Aorta (tissue), 5 donors: ENCODE results near the gene RUNX2. TPM values are rescaled to one million over a fixed set of nuclear protein-coding genes. Genes with fewer than 3 reads are reported as not detected.

Source experiments
- ATAC-seq: fragments of 200-7000 bp; cut with Tn5 transposase; one replicate; pipeline ENCODE4 v1.9.1; 2022; ENCODE audit warnings: moderate library complexity; ENCODE audit not compliant: low FRiP score
- DNase-seq, 2 donors: peaks; one replicate each; pipeline ENCODE4 v3.0.0-alpha.2; 2020
- H3K27ac ChIP-seq, 2 donors: one replicate each; pipeline ENCODE4 v1.5.1; 2013; ENCODE audit warnings: low read length in 2 of 2, mild to moderate bottlenecking in 2 of 2, moderate library complexity in 2 of 2, control low read depth in 1 of 2, inconsistent platforms in 1 of 2, low read depth in 1 of 2
- H3K27me3 ChIP-seq, 2 donors: one replicate each; pipeline ENCODE4 v1.6.1; 2013; ENCODE audit warnings: control low read depth in 1 of 2, low read length in 1 of 2, mild to moderate bottlenecking in 1 of 2, moderate library complexity in 1 of 2; ENCODE audit not compliant: insufficient read depth in 2 of 2, control insufficient read depth in 1 of 2
- H3K36me3 ChIP-seq, 2 donors: one replicate each; pipeline ENCODE4 v1.6.1; 2013; ENCODE audit warnings: control low read depth in 1 of 2, low read length in 1 of 2, mild to moderate bottlenecking in 1 of 2; ENCODE audit not compliant: insufficient read depth in 2 of 2, control insufficient read depth in 1 of 2
- H3K4me1 ChIP-seq, 2 donors: one replicate each; pipeline ENCODE4 v1.6.1; 2013; ENCODE audit warnings: low read length in 2 of 2, control low read depth in 1 of 2, mild to moderate bottlenecking in 1 of 2, moderate library complexity in 1 of 2; ENCODE audit not compliant: insufficient read depth in 2 of 2, control insufficient read depth in 1 of 2
- H3K4me3 ChIP-seq, 2 donors: one replicate each; pipeline ENCODE4 v1.5.1; 2013; ENCODE audit warnings: low read length in 2 of 2, control low read depth in 1 of 2, mild to moderate bottlenecking in 1 of 2
- H3K9me3 ChIP-seq: one replicate; pipeline ENCODE4 v1.6.1; 2013; ENCODE audit warnings: mild to moderate bottlenecking, low read length; ENCODE audit not compliant: control insufficient read depth
- WGBS, 2 donors: extraction: QIAGEN DNeasy Blood & Tissue Kit; methylation state at CpG; one replicate each; pipeline ENCODE4 v1.1.7; 2013; 5-methylcytosine and 5-hydroxymethylcytosine counted together
- intact Hi-C, 2 donors: fragments of 100-400 bp; cut with DNase I; formaldehyde crosslinking; loops; one replicate each; pipeline versions ENCODE4 v1.14.2 to v1.15.0; 2022
- polyA plus RNA-seq, 2 donors: library from polyadenylated mRNA; stranded (reverse); fragments of 200-250 nt; gene quantifications; one replicate each; pipeline ENCODE4 v1.2.3, GENCODE V29; 2013
- total RNA-seq, 2 donors: library from RNA; stranded (reverse); fragmentation: NEBNext Ultra II Directional; extraction: Animal tissue kit (Norgen Biotek cat#: 25700); gene quantifications; one replicate each; pipeline ENCODE4 v1.2.1, GENCODE V29; 2021
- donor health status: healthy with polysubstance abuse.
- donor health status: Bipolar disorder and iron deficiency.
- donor health status: DM: no; HTN: no; CAD: no.
- donor health status: DM: no; HTN: no; CAD: no.
- donor health status: DM: yes; HTN: yes; CAD: no.

RUNX2 gene
- total and polyA plus RNA-seq, 4 donors, result 1.0 to 5.4 (median 1.9) TPM

- Histone ChIP-seq H3K36me3 (no peaks in the 10 kb centered on the region), H3K9me3 (no peaks in the 10 kb centered on the region), H3K4me1 (no peaks in the 10 kb centered on the region), H3K27me3 (peaks cover 0 to 2% of the 10 kb centered on the region in 2 donors), H3K4me3 (no peak overlapping the region), H3K27ac (no peak overlapping the region)
- ATAC-seq (no peak), DNase-seq (no peak)
- 84 to 89% methylated on average over 2 of the region's 2 CpGs for WGBS, 2 donors
- intact Hi-C loops, result no loop called here
Measured at GRCh38 chr6:45698046-45698445, 369.9 kb downstream of the RUNX2 start.

GRCh38 chr6:45699663-45700062 lies 371.5 kb downstream of the RUNX2 start:
- H3K4me3 ChIP-seq, result no peak overlapping the region
- H3K9me3 ChIP-seq, result no peaks in the 10 kb centered on the region
- intact Hi-C loops, result no loop called here
- no peak for DNase-seq
- peaks cover 0 to 2% of the 10 kb centered on the region in 2 donors for H3K27me3 ChIP-seq
- no peaks in the 10 kb centered on the region for H3K36me3 ChIP-seq
- ATAC-seq, result no peak
- WGBS, 2 donors, result 84 to 95% methylated on average over 3 of the region's 3 CpGs
- H3K27ac ChIP-seq, result no peak overlapping the region
- no peaks in the 10 kb centered on the region for H3K4me1 ChIP-seq

- Histone ChIP-seq H3K27ac (no peak overlapping the region), H3K4me3 (no peak overlapping the region), H3K9me3 (no peaks in the 10 kb centered on the region), H3K27me3 (peaks cover 0 to 2% of the 10 kb centered on the region in 2 donors), H3K4me1 (no peaks in the 10 kb centered on the region), H3K36me3 (no peaks in the 10 kb centered on the region)
- intact Hi-C loops, result no loop called here
- WGBS, 2 donors, result 57 to 60% methylated on average over 4 of the region's 4 CpGs
- DNase-seq, result no peak
- no peak for ATAC-seq
Measured at GRCh38 chr6:45702849-45703739, 375.0 kb downstream of the RUNX2 start.

- ATAC-seq (no peak), DNase-seq (no peak)
- Histone ChIP-seq H3K9me3 (no peaks in the 10 kb centered on the region), H3K36me3 (no peaks in the 10 kb centered on the region), H3K27ac (no peak overlapping the region), H3K4me1 (no peaks in the 10 kb centered on the region), H3K27me3 (peaks cover 0 to 2% of the 10 kb centered on the region in 2 donors), H3K4me3 (no peak overlapping the region)
- 83 to 87% methylated on average over 3 of the region's 3 CpGs for WGBS, 2 donors
- intact Hi-C loops, result no loop called here
Measured at GRCh38 chr6:45704056-45704800, 376.1 kb downstream of the RUNX2 start.

- DNase-seq (no peak), ATAC-seq (no peak)
- no peak overlapping the region for H3K27ac ChIP-seq
- H3K4me1 ChIP-seq, result no peaks in the 10 kb centered on the region
- no peak overlapping the region for H3K4me3 ChIP-seq
- no peaks in the 10 kb centered on the region for H3K36me3 ChIP-seq
- 84 to 86% methylated on average over 4 of the region's 4 CpGs for WGBS, 2 donors
- H3K9me3 ChIP-seq, result no peaks in the 10 kb centered on the region
- intact Hi-C loops, result no loop called here
- no peaks in the 10 kb centered on the region for H3K27me3 ChIP-seq
Measured at GRCh38 chr6:45705137-45705855, 377.2 kb downstream of the RUNX2 start.

GRCh38 chr6:45706319-45706718 lies 378.2 kb downstream of the RUNX2 start:
- H3K27me3 ChIP-seq, result no peaks in the 10 kb centered on the region
- no peak overlapping the region for H3K4me3 ChIP-seq
- DNase-seq (no peak), ATAC-seq (no peak)
- intact Hi-C loops, result no loop called here
- no peaks in the 10 kb centered on the region for H3K36me3 ChIP-seq
- H3K9me3 ChIP-seq, result no peaks in the 10 kb centered on the region
- H3K27ac ChIP-seq, result no peak overlapping the region
- WGBS, 2 donors, result 31 to 44% methylated on average over 2 of the region's 2 CpGs
- H3K4me1 ChIP-seq, result no peaks in the 10 kb centered on the region

- 89 to 92% methylated on average over 6 of the region's 6 CpGs for WGBS, 2 donors
- Histone ChIP-seq H3K27ac (no peak overlapping the region), H3K9me3 (no peaks in the 10 kb centered on the region), H3K27me3 (no peaks in the 10 kb centered on the region), H3K4me3 (no peak overlapping the region), H3K36me3 (no peaks in the 10 kb centered on the region), H3K4me1 (no peaks in the 10 kb centered on the region)
- intact Hi-C loops, result no loop called here
- no peak for DNase-seq
- no peak for ATAC-seq
Measured at GRCh38 chr6:45707176-45707575, 379.0 kb downstream of the RUNX2 start.

GRCh38 chr6:45709781-45710220 lies 381.7 kb downstream of the RUNX2 start:
- Histone ChIP-seq H3K4me3 (no peak overlapping the region), H3K9me3 (no peaks in the 10 kb centered on the region), H3K36me3 (no peaks in the 10 kb centered on the region), H3K4me1 (no peaks in the 10 kb centered on the region), H3K27ac (no peak overlapping the region), H3K27me3 (no peaks in the 10 kb centered on the region)
- DNase-seq (no peak), ATAC-seq (no peak)
- WGBS, 2 donors, result 76 to 79% methylated on average over 6 of the region's 6 CpGs
- intact Hi-C loops, result loop anchor here in 1 of 2 donors (5.0 kb wide), 1 partner anchor 1052 kb away; no protein-coding TSS in a partner anchor
